SK-N-MC (cell line): ENCODE data around the gene IFT81.
A peak's percentile ranks its signal among the peaks of the same experiment; 100 is the strongest.

Experiments
- DNase-seq: peaks from one replicate; pipeline ENCODE4 v3.0.0-alpha.2; 2011; ENCODE audit warnings: low read depth, low spot score
- H3K27ac ChIP-seq: fragments of 200-600 bp; sonication (generic); 2 replicates; pipeline ENCODE4 v1.5.1; 2016; ENCODE audit warnings: mixed run types
- H3K36me3 ChIP-seq: fragments of 200-600 bp; sonication (generic); 2 replicates; pipeline ENCODE4 v1.6.1; 2017; ENCODE audit warnings: antibody characterized with exemption, low read length, mixed read lengths; ENCODE audit not compliant: insufficient read depth
- H3K4me3 ChIP-seq: fragments of 200-600 bp; sonication (generic); 2 replicates; pipeline ENCODE4 v1.5.1; 2016
- H3K9ac ChIP-seq: fragments of 200-600 bp; sonication (generic); 2 replicates; pipeline ENCODE4 v1.8.0; 2017; ENCODE audit warnings: mixed run types, mixed read lengths; ENCODE audit not compliant: insufficient read length
- H3K9me3 ChIP-seq: fragments of 200-600 bp; sonication (generic); 2 replicates; pipeline ENCODE4 v1.6.1; 2017; ENCODE audit warnings: low read depth, mild to moderate bottlenecking, antibody characterized with exemption, low read length, moderate library complexity, mixed read lengths
- EZH2 ChIP-seq: fragments of 200-600 bp; sonication (generic); IDR thresholded peaks from one replicate; pipeline ENCODE4 v1.6.1; 2017; ENCODE audit warnings: antibody characterized with exemption
- FOXP2 ChIP-seq: optimal IDR thresholded peaks from 2 replicates; pipeline ENCODE3; 2011; ENCODE audit warnings: mild to moderate bottlenecking, moderate library complexity; ENCODE audit not compliant: insufficient read depth; ENCODE audit errors: extremely low read length, control extremely low read depth
- POLR2AphosphoS5 ChIP-seq: IDR thresholded peaks from 2 replicates; pipeline ENCODE4 v1.6.1; 2012; ENCODE audit warnings: mild to moderate bottlenecking, low read depth, low read length, borderline replicate concordance

IFT81 gene

DNA sequence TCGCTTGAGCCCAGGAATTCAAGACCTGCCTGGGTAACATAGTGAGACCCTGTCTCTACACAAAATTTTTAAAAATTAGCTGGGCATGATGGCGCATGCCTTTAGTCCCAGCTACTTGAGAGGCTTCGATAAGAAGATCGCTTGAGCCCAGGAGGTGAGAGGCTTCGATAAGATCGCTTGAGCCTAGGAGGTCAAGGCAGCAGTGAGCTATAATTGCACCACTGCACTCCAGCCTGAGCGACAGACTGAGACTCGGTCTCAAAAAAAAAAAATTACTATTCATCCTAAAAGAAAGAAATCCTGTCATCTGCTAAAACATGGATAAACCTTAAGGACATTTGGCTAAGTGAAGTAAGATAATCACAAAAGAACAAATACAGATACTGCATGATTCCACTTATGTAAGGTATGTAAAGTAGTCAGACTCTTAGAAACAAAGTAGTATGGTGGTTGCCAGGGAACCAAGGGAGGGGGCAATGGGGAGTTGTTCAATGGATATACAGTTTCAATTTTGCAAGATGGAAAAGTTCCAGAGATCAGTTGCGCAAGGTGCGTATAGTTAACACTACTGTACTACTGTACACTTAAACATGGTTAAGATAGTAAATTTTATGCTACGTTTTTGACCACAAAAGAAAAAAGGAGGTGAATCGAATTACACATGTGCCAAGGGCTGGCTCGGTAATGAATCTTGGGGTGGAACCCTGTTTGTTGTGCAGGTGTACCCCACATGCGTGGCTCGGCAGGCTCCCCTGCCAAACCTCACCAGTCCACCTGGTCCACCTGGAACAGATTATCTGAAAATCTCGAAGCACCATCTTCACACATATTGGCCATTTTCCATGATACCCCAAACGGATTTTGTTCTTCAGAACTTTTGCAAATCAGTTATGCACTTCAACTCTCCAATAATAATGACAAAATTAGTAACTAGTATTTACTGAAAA is 138.6 kb downstream of the IFT81 start:
- no peaks in the 10 kb centered on the region for H3K36me3 ChIP-seq
- no peak overlapping the region for H3K27ac ChIP-seq
- peak; percentile 59 for DNase-seq
- no peak for TF ChIP-seq EZH2
- TF ChIP-seq POLR2AphosphoS5 = no peak
- TF ChIP-seq FOXP2 = no peak
- no peak overlapping the region for H3K4me3 ChIP-seq
- H3K9ac ChIP-seq = no peak overlapping the region
- H3K9me3 ChIP-seq = no peaks in the 10 kb centered on the region

DNA sequence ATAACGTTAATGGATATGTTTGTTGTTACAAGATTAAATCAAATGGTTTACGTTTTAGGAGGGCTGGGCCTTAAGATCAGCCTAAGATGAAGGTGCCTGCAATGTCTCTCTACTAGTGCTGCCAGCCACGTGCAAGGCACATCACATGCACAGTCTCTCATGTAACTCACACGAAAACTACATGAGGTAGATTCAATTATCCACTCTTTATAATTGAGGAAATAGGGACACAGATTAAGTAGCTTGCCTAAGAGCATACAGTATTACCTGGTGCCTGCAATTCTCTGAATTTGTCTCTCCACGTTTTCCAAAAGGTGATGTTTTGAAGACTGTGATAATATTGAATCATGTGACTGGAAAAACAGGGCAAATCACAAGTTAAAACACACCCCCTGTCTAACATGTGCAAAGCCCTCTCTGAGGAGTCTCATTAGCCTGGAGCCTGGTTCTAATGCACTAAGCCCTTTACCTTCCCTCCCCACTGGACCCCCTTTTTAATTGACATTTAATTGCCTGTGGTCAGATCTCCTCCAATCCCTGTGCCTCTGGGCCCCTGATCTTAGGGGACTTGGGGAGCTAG is 142.3 kb downstream of the IFT81 start:
- H3K9ac ChIP-seq = no peak overlapping the region
- TF ChIP-seq EZH2 = no peak
- TF ChIP-seq POLR2AphosphoS5 = no peak
- no peak for TF ChIP-seq FOXP2

GRCh38 chr12:110266980-110267620 is 142.9 kb downstream of the IFT81 start:
- DNase-seq = no peak
- TF ChIP-seq POLR2AphosphoS5 (no peak), EZH2 (no peak), FOXP2 (no peak)
- no peak overlapping the region for H3K9ac ChIP-seq
- no peaks in the 10 kb centered on the region for H3K9me3 ChIP-seq
- H3K4me3 ChIP-seq = peak overlapping the region; percentile 29; the same call in 1 of the 2 replicates
- H3K36me3 ChIP-seq = no peaks in the 10 kb centered on the region
- H3K27ac ChIP-seq = peak overlapping the region; percentile 33; the same call in 1 of the 2 replicates

More for the DNA sequence above, 142.3 kb downstream of the IFT81 start:
- peak overlapping the region; percentile 33; the same call in 1 of the 2 replicates for H3K27ac ChIP-seq
- H3K9me3 ChIP-seq = no peaks in the 10 kb centered on the region
- no peaks in the 10 kb centered on the region for H3K36me3 ChIP-seq
- no peak for DNase-seq
- no peak overlapping the region for H3K4me3 ChIP-seq
